ENCODE data around the gene TEX14. TPM values are rescaled to one million over a fixed set of nuclear protein-coding genes. Genes with fewer than 3 reads are reported as not detected.

The TEX14 gene
- total RNA-seq, 4 donors from 2014 or later = 0.27 TPM; not detected in 3

- no peak for TF ChIP-seq CTCF (IDR thresholded peaks at IDR 0.05)
- TF ChIP-seq POLR2A (IDR thresholded peaks at IDR 0.05) = no peak
- TF ChIP-seq POLR2AphosphoS5 (IDR thresholded peaks at IDR 0.05) = no peak
- no peak for TF ChIP-seq EP300 (IDR thresholded peaks at IDR 0.05; ENCODE audit: low read depth)
- 100% methylated on average over 1 of the region's 1 CpG; no CpG with 5 or more reads in 1 of the 2 donors for WGBS, 2 donors (ENCODE audit: low coverage in 1 of 2)
- DNase-seq = no peak
- no peaks in the 10 kb centered on the region for H3K9me3 ChIP-seq
- in situ Hi-C loops (cut with MboI; ENCODE audit: low pct_ligation_motif_present in 1 of 4, low pct_unique_long_range_greater_than_20kb in 1 of 4, low sequenced_read_pairs in 3 of 4) = no loop called here
- no peaks in the 10 kb centered on the region for H3K4me1 ChIP-seq
- H3K4me3 ChIP-seq = no peak overlapping the region
- no peak overlapping the region for H3K27ac ChIP-seq
- no peaks in the 10 kb centered on the region for H3K36me3 ChIP-seq
- intact Hi-C loops (cut with DNase I; ENCODE audit: low total_unique reads) = no loop called here
- H3K27me3 ChIP-seq = no peaks in the 10 kb centered on the region
Observed at GRCh38 chr17:58568044-58568799, 123.6 kb downstream of the TEX14 start.

DNA sequence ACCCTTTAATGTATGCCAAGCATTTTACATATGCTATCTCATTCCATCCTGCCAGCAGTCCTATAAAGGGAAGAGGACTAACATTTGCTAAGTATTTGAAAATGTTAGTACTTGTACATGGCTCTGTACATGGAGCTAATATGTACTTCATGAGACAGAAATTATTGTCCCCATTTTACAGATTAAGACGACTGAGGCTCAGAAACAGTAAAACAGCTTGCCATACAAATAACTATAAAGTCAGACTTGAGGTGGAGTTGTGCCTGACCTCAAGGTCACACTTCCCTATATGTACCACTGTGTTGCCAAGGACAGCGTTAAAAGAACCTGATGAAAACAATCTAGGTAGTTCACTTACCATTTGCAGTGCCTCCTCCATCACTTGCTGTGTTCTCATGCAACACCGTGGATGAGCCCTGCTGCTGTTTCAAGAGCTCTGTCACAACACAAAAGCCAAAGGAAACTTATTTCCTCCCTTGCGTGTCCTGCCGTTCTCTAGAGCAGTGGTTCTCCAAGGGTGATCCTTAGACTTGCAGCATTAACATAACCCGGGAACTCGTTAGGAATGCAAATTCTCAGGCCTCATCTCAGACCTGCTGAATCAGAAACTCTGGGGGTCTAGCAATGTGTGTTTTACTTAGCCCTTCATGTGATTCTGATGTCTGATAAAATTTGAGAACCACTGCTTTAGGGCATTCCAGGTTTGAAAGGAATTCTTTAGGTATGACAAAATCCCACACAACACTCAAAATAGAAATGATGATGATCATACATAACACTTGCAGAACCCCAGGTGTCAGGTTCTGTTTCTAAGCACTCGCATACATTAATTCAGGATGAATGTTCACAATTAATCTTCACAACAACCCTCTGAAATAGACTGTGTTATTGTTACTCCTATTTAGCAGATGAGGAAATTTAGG lies 126.2 kb downstream of the TEX14 start:
- no peaks in the 10 kb centered on the region for H3K4me1 ChIP-seq
- DNase-seq = no peak
- no peak overlapping the region for H3K27ac ChIP-seq
- H3K36me3 ChIP-seq = no peaks in the 10 kb centered on the region
- H3K27me3 ChIP-seq = no peaks in the 10 kb centered on the region
- TF ChIP-seq POLR2A (IDR thresholded peaks at IDR 0.05) (no peak), EP300 (IDR thresholded peaks at IDR 0.05; ENCODE audit: low read depth) (no peak), CTCF (IDR thresholded peaks at IDR 0.05) (no peak), POLR2AphosphoS5 (IDR thresholded peaks at IDR 0.05) (no peak)
- no peaks in the 10 kb centered on the region for H3K9me3 ChIP-seq
- intact Hi-C loops (cut with DNase I; ENCODE audit: low total_unique reads) = no loop called here
- in situ Hi-C loops (cut with MboI; ENCODE audit: low pct_ligation_motif_present in 1 of 4, low pct_unique_long_range_greater_than_20kb in 1 of 4, low sequenced_read_pairs in 3 of 4) = no loop called here
- WGBS, 2 donors (ENCODE audit: low coverage in 1 of 2) = 76 to 83% methylated on average over 3 to 8 of the region's 8 CpGs
- H3K4me3 ChIP-seq = no peak overlapping the region

DNA sequence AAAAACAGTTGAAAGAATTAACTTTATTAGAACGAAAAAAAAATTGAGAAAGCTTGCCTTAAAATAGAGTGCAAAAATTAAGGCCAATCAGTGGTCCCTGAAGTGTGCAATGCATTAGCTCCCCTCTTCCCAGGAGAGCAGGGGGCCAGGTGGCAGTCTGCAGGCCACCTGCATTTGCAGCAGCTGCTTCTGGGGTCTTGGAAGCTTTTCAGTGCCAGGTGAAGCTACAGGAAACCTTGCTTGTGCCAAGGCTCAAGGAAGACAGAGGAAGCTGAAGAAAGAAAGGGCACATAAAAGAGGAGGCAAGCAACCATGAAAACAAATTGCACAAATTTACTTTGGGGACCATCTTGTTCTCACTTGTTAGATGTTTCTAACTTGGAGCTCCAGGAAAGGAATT lies 126.9 kb downstream of the TEX14 start:
- TF ChIP-seq POLR2A (IDR thresholded peaks at IDR 0.05) (no peak), CTCF (IDR thresholded peaks at IDR 0.05) (no peak), EP300 (IDR thresholded peaks at IDR 0.05; ENCODE audit: low read depth) (no peak), POLR2AphosphoS5 (IDR thresholded peaks at IDR 0.05) (no peak)
- in situ Hi-C loops (cut with MboI; ENCODE audit: low pct_ligation_motif_present in 1 of 4, low pct_unique_long_range_greater_than_20kb in 1 of 4, low sequenced_read_pairs in 3 of 4) (no loop called here), intact Hi-C loops (cut with DNase I; ENCODE audit: low total_unique reads) (no loop called here)
- 64 to 81% methylated on average over 1 of the region's 1 CpG for WGBS, 2 donors (ENCODE audit: low coverage in 1 of 2)
- Histone ChIP-seq H3K9me3 (no peaks in the 10 kb centered on the region), H3K4me1 (no peaks in the 10 kb centered on the region), H3K36me3 (no peaks in the 10 kb centered on the region), H3K4me3 (no peak overlapping the region), H3K27me3 (no peaks in the 10 kb centered on the region), H3K27ac (no peak overlapping the region)
- no peak for DNase-seq

GRCh38 chr17:58564243-58564642 lies 127.6 kb downstream of the TEX14 start:
- no peak for DNase-seq
- intact Hi-C loops (cut with DNase I; ENCODE audit: low total_unique reads) (no loop called here), in situ Hi-C loops (cut with MboI; ENCODE audit: low pct_ligation_motif_present in 1 of 4, low pct_unique_long_range_greater_than_20kb in 1 of 4, low sequenced_read_pairs in 3 of 4) (no loop called here)
- Histone ChIP-seq H3K27ac (no peak overlapping the region), H3K36me3 (no peaks in the 10 kb centered on the region), H3K27me3 (no peaks in the 10 kb centered on the region), H3K4me3 (no peak overlapping the region), H3K4me1 (no peaks in the 10 kb centered on the region), H3K9me3 (no peaks in the 10 kb centered on the region)
- 86% methylated on average over 2 of the region's 2 CpGs for WGBS, 2 donors (ENCODE audit: low coverage in 1 of 2)
- TF ChIP-seq POLR2AphosphoS5 (IDR thresholded peaks at IDR 0.05) (no peak), EP300 (IDR thresholded peaks at IDR 0.05; ENCODE audit: low read depth) (no peak), POLR2A (IDR thresholded peaks at IDR 0.05) (no peak), CTCF (IDR thresholded peaks at IDR 0.05) (no peak)

Data from transverse colon (tissue), 4 donors.